ENCODE measurements around the gene AFF1.

The AFF1 gene

DNA sequence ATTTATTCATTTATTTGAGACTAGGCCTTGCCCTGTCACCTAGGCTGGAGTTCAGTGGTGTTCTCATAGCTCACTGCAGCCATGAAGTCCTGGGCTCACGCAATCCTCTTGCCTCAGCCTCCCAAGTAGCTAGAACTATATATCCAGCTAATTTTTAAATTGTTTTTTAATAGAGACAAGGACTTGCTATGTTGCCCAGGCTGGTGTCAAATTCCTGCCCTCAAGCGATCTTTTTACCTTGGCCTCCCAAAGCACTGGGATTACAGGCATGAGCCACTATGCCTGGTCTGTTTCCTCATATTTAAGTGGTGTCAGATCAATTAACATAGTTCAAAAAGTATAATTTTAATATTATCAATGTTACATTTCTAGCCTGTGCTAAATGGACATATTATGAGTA, 68.5 kb downstream of the AFF1 start:
- TF ChIP-seq, protein P1, sequence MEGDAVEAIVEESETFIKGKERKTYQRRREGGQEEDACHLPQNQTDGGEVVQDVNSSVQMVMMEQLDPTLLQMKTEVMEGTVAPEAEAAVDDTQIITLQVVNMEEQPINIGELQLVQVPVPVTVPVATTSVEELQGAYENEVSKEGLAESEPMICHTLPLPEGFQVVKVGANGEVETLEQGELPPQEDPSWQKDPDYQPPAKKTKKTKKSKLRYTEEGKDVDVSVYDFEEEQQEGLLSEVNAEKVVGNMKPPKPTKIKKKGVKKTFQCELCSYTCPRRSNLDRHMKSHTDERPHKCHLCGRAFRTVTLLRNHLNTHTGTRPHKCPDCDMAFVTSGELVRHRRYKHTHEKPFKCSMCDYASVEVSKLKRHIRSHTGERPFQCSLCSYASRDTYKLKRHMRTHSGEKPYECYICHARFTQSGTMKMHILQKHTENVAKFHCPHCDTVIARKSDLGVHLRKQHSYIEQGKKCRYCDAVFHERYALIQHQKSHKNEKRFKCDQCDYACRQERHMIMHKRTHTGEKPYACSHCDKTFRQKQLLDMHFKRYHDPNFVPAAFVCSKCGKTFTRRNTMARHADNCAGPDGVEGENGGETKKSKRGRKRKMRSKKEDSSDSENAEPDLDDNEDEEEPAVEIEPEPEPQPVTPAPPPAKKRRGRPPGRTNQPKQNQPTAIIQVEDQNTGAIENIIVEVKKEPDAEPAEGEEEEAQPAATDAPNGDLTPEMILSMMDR (IDR thresholded peaks at IDR 0.05), result no peak
- Histone ChIP-seq H3K27me3 (no peaks in the 10 kb centered on the region), H3K36me3 (no peaks in the 10 kb centered on the region), H3K27ac (no peak overlapping the region), H3K4me3 (no peak overlapping the region), H3K9me3 (no peaks in the 10 kb centered on the region), H3K4me1 (peaks cover 0 to 32% (median 16%) of the 10 kb centered on the region in 4 donors)
- no peak for DNase-seq
- intact Hi-C loops (cut with DNase I; ENCODE audit: low total_unique reads), result loop anchor here (10.0 kb wide), 1 partner anchor 92 kb away; no protein-coding TSS in a partner anchor

GRCh38 chr4:87005369-87005689, 70.5 kb downstream of the AFF1 start:
- H3K27me3 ChIP-seq, result no peaks in the 10 kb centered on the region
- peak overlapping the region; percentile 92 to 94 for H3K27ac ChIP-seq
- H3K36me3 ChIP-seq, result no peaks in the 10 kb centered on the region
- no peaks in the 10 kb centered on the region for H3K9me3 ChIP-seq
- TF ChIP-seq, protein P1 (IDR thresholded peaks at IDR 0.05), result no peak
- peaks cover 0 to 37% (median 18%) of the 10 kb centered on the region in 4 donors for H3K4me1 ChIP-seq
- no peak overlapping the region for H3K4me3 ChIP-seq
- DNase-seq, result no peak
- intact Hi-C loops (cut with DNase I; ENCODE audit: low total_unique reads), result loop anchor here (5.0 to 10.0 kb wide), 2 partner anchors 68 to 89 kb away; partner anchors contain the start of gene AFF1

DNA sequence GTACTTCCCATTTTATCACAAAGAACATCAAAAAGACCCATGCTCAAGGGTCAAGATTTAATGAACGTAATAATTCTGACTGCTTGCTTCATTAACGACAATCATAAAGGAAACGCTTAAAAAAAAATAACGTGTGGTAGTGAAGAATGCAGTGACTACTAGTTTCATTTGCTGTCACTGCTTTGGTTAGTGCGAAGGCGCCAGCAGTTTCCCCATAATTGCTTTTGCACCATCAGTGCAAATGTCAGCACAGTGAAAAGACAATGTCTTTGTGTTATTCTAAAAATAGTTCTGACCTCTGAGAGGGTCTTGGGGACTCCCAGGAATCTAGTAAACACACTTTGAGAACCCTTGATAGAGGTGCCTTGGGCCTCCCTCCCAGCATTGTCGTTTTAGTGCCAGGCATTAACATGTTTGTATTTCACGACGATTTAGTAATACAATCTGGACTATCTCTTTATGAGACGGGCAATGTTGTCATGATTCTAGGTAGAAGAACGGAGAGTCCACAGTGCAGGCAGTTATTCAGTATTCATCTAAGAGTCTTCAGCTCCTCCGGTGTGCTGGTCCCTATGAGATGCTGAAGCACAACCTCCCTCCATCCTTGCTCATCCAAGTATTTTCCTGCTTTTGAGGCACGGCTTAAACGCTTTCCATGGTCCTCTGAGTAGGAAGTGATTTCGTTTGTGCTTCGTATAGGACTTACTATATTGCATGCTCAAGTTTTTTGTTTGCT, 71.0 kb downstream of the AFF1 start:
- H3K4me3 ChIP-seq, result peak overlapping the region; percentile 88 to 91
- H3K27me3 ChIP-seq, result no peaks in the 10 kb centered on the region
- no peaks in the 10 kb centered on the region for H3K9me3 ChIP-seq
- H3K36me3 ChIP-seq, result no peaks in the 10 kb centered on the region
- intact Hi-C loops (cut with DNase I; ENCODE audit: low total_unique reads), result loop anchor here (5.0 to 10.0 kb wide), 2 partner anchors 69 to 89 kb away; partner anchors contain the start of gene AFF1
- peak overlapping the region; percentile 92 to 94 for H3K27ac ChIP-seq
- no peak for DNase-seq
- peaks cover 0 to 37% (median 22%) of the 10 kb centered on the region in 4 donors for H3K4me1 ChIP-seq
- TF ChIP-seq, protein P1 (IDR thresholded peaks at IDR 0.05), result no peak

DNA sequence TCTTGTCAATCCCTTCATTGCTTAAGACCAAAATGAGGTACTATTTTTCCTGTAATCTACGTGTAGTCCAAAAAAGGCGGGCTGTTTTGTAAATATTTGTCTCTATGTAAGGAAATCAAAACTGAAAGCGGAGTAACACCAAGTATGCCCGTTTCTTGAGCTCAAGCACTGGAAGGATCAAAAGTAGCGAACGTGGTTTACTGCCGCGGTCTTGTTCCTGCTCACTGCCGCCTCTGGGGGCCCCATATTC, 71.5 kb downstream of the AFF1 start:
- H3K4me1 ChIP-seq, result peaks cover 0 to 41% (median 24%) of the 10 kb centered on the region in 4 donors

GRCh38 chr4:87006676-87007527, 72.1 kb downstream of the AFF1 start:
- Histone ChIP-seq H3K27ac (peak overlapping the region; percentile 92 to 94), H3K4me3 (peak overlapping the region; percentile 88 to 91), H3K9me3 (no peaks in the 10 kb centered on the region), H3K27me3 (no peaks in the 10 kb centered on the region), H3K36me3 (no peaks in the 10 kb centered on the region), H3K4me1 (peaks cover 0 to 46% (median 25%) of the 10 kb centered on the region in 4 donors)
- TF ChIP-seq, protein P1 (IDR thresholded peaks at IDR 0.05), result peak; percentile 4 to 52
- peak; percentile 90 to 95 for DNase-seq
- intact Hi-C loops (cut with DNase I; ENCODE audit: low total_unique reads), result loop anchor here (5.0 to 10.0 kb wide), 2 partner anchors 70 to 88 kb away; partner anchors contain the start of gene AFF1

More for the DNA sequence above, 71.5 kb downstream of the AFF1 start:
- H3K27ac ChIP-seq, result peak overlapping the region; percentile 92 to 94
- no peaks in the 10 kb centered on the region for H3K36me3 ChIP-seq
- peak overlapping the region; percentile 88 to 91 for H3K4me3 ChIP-seq
- H3K9me3 ChIP-seq, result no peaks in the 10 kb centered on the region
- H3K27me3 ChIP-seq, result no peaks in the 10 kb centered on the region
- TF ChIP-seq, protein P1 (IDR thresholded peaks at IDR 0.05), result peak in 1 of 2 experiments; percentile 33
- intact Hi-C loops (cut with DNase I; ENCODE audit: low total_unique reads), result loop anchor here (5.0 to 10.0 kb wide), 2 partner anchors 69 to 88 kb away; partner anchors contain the start of gene AFF1
- no peak for DNase-seq

All from tibial artery (tissue), 4 donors.